SK-N-SH (cell line): ENCODE data around the gene NXNL1. TPM values are rescaled to one million over a fixed set of nuclear protein-coding genes. Genes with fewer than 3 reads are reported as not detected.

Experiments
- CTCF ChIA-PET: fragments of 300-600, 350-600 bp; formaldehyde crosslinking; extraction: SDS; loops from one replicate; lab custom pipeline; 2021; lab: Yijun Ruan, JAX
- POLR2A ChIA-PET: fragments of 350-600 bp; sonication (Branson Sonifier 250); formaldehyde crosslinking; extraction: SDS; loops from one replicate; lab custom pipeline; 2020; ENCODE audit warnings: antibody characterized with exemption, inconsistent platforms; lab: Yijun Ruan, JAX
- DNase-seq: peaks from one replicate; pipeline ENCODE4 v3.0.0; 2012
- H2AFZ ChIP-seq: fragments of 200-600 bp; sonication (generic); 2 replicates; pipeline ENCODE4 v1.8.1; 2016; ENCODE audit warnings: antibody characterized with exemption, mild to moderate bottlenecking, low read depth
- H3F3A ChIP-seq: fragments of 200-600 bp; sonication (generic); replicated peaks from 2 replicates; pipeline ENCODE3; 2016; ENCODE audit warnings: antibody characterized with exemption, mild to moderate bottlenecking; ENCODE audit not compliant: insufficient read depth
- H3K27ac ChIP-seq, 2 experiments: fragments of 200-500 bp in 1 of 2; fragments of 200-600 bp in 1 of 2; sonication (Bioruptor generic) in 1 of 2; sonication (generic), shearing (Covaris generic) in 1 of 2; 2 replicates each; pipeline versions ENCODE4 v1.5.1 to v1.6.1; 2014 to 2016; ENCODE audit warnings: low read depth in 2 of 2, inconsistent platforms in 1 of 2, low read length in 1 of 2, mild to moderate bottlenecking in 1 of 2, mixed read lengths in 1 of 2
- H3K27me3 ChIP-seq: fragments of 200-600 bp; sonication (generic), shearing (Covaris generic); 2 replicates; pipeline ENCODE4 v1.6.1; 2016; ENCODE audit warnings: mixed run types; ENCODE audit not compliant: insufficient read depth
- H3K36me3 ChIP-seq, 2 experiments: fragments of 200-500 bp in 1 of 2; fragments of 200-600 bp in 1 of 2; sonication (Bioruptor generic) in 1 of 2; sonication (generic) in 1 of 2; replicated peaks in 1 of 2; 2 replicates each; pipeline versions ENCODE3 to v1.5.1; 2014 to 2016; ENCODE audit warnings: low read length in 1 of 2, mild to moderate bottlenecking in 1 of 2; ENCODE audit not compliant: insufficient read depth in 2 of 2, control insufficient read depth in 1 of 2
- H3K4me1 ChIP-seq, 2 experiments: fragments of 200-500 bp in 1 of 2; fragments of 200-600 bp in 1 of 2; sonication (Bioruptor generic) in 1 of 2; sonication (generic), shearing (Covaris generic) in 1 of 2; 2 replicates each; pipeline versions ENCODE4 v1.5.1 to v1.6.1; 2014 to 2016; ENCODE audit warnings: low read depth in 1 of 2, low read length in 1 of 2, mixed run types in 1 of 2; ENCODE audit not compliant: insufficient read depth in 2 of 2, control insufficient read depth in 1 of 2
- H3K4me2 ChIP-seq: fragments of 200-600 bp; sonication (generic), shearing (Covaris generic); 2 replicates; pipeline ENCODE4 v1.6.1; 2017; ENCODE audit warnings: mixed run types
- H3K4me3 ChIP-seq, 2 experiments: fragments of 200-500 bp in 1 of 2; fragments of 200-600 bp in 1 of 2; sonication (Bioruptor generic) in 1 of 2; sonication (generic), shearing (Covaris generic) in 1 of 2; 2 replicates each; pipeline versions ENCODE4 v1.5.1 to v1.8.1; 2014 to 2016; ENCODE audit warnings: low read depth in 2 of 2, inconsistent platforms in 1 of 2, low read length in 1 of 2, mild to moderate bottlenecking in 1 of 2, mixed read lengths in 1 of 2, moderate library complexity in 1 of 2
- H3K79me2 ChIP-seq: fragments of 200-600 bp; sonication (generic); 2 replicates; pipeline ENCODE4 v1.8.1; 2017; ENCODE audit warnings: mild to moderate bottlenecking; ENCODE audit not compliant: insufficient read depth
- H3K9ac ChIP-seq: fragments of 200-600 bp; sonication (generic); 2 replicates; pipeline ENCODE4 v1.6.1; 2017; ENCODE audit warnings: mixed run types
- H3K9me2 ChIP-seq: fragments of 200-600 bp; sonication (generic); 2 replicates; pipeline ENCODE4 v1.6.1; 2017; ENCODE audit warnings: mixed run types
- H3K9me3 ChIP-seq: fragments of 200-600 bp; sonication (generic); 2 replicates; pipeline ENCODE4 v1.6.1; 2017; ENCODE audit warnings: mixed run types, mild to moderate bottlenecking, moderate library complexity
- H4K20me1 ChIP-seq: fragments of 200-600 bp; sonication (generic); 2 replicates; pipeline ENCODE4 v1.6.1; 2017; ENCODE audit warnings: mild to moderate bottlenecking, mixed run types; ENCODE audit not compliant: insufficient read depth
- CHD2 ChIP-seq: fragments of 150-350 bp; IDR thresholded peaks from 2 replicates; pipeline ENCODE4 v1.6.1; 2018; ENCODE audit warnings: low read length; ENCODE audit not compliant: partially characterized antibody
- EP300 ChIP-seq, 2 experiments: IDR thresholded peaks; 2 replicates each; pipeline versions ENCODE4 v1.4.0 to v1.6.1; 2012; ENCODE audit warnings: borderline replicate concordance in 1 of 2, low read depth in 1 of 2, low read length in 1 of 2
- EZH2phosphoT487 ChIP-seq: fragments of 200-600 bp; sonication (generic); IDR thresholded peaks from 2 replicates; pipeline ENCODE4 v1.6.1; 2017; ENCODE audit warnings: low read depth, mixed run types, mild to moderate bottlenecking, antibody characterized with exemption, moderate library complexity, borderline replicate concordance
- FOSL2 ChIP-seq: IDR thresholded peaks from 2 replicates; pipeline ENCODE4 v1.4.0; 2012; ENCODE audit warnings: low read depth, mild to moderate bottlenecking, moderate library complexity, borderline replicate concordance
- GATA2 ChIP-seq: sonication (generic); formaldehyde crosslinking; IDR thresholded peaks from 2 replicates; pipeline ENCODE4 v1.5.0; 2020; ENCODE audit warnings: mild to moderate bottlenecking, missing genetic modification reagents
- JUND ChIP-seq: IDR thresholded peaks from 2 replicates; pipeline ENCODE4 v1.4.0; 2012
- MAX ChIP-seq: IDR thresholded peaks from 2 replicates; pipeline ENCODE4 v1.4.0; 2012; ENCODE audit warnings: low read depth
- MEF2A ChIP-seq: IDR thresholded peaks from 2 replicates; pipeline ENCODE4 v1.4.0; 2012; ENCODE audit warnings: low read depth, borderline replicate concordance
- RAD21 ChIP-seq: IDR thresholded peaks from 2 replicates; pipeline ENCODE4 v1.6.1; 2012; ENCODE audit warnings: mild to moderate bottlenecking, low read length
- RXRA ChIP-seq: IDR thresholded peaks from 2 replicates; pipeline ENCODE4 v1.4.0; 2012; ENCODE audit warnings: low read depth, mild to moderate bottlenecking, borderline replicate concordance
- TAF1 ChIP-seq: IDR thresholded peaks from 2 replicates; pipeline ENCODE4 v1.6.1; 2012; ENCODE audit warnings: low read depth, mild to moderate bottlenecking, low read length, moderate library complexity, borderline replicate concordance
- TCF12 ChIP-seq: IDR thresholded peaks from 2 replicates; pipeline ENCODE4 v1.4.0; 2012
- TEAD4 ChIP-seq: IDR thresholded peaks from 2 replicates; pipeline ENCODE4 v1.4.0; 2012; ENCODE audit warnings: mild to moderate bottlenecking, borderline replicate concordance; ENCODE audit not compliant: insufficient read depth
- WGBS: methylation state at CpG from one replicate; pipeline ENCODE4 v1.1.6; 2017; ENCODE audit warnings: low lambda C conversion rate; 5-methylcytosine and 5-hydroxymethylcytosine counted together
- polyA plus RNA-seq, 3 experiments: library from polyadenylated mRNA; depleted of rRNA; stranded (reverse); fragments of >200 nt; gene quantifications; 2 replicates each; pipeline ENCODE4 v1.2.3, GENCODE V29; 2012
- TF ChIP-seq, protein P1 (sequence below): IDR thresholded peaks from 2 replicates; pipeline ENCODE4; 2012
- TF ChIP-seq, protein P2 (sequence below): IDR thresholded peaks from 2 replicates; pipeline ENCODE4 v1.4.0; 2012; ENCODE audit warnings: low read depth, borderline replicate concordance
- TF ChIP-seq, protein P3 (sequence below): fragments of 200-600 bp; sonication (generic); IDR thresholded peaks from 2 replicates; pipeline ENCODE4 v1.6.1; 2017; ENCODE audit warnings: antibody characterized with exemption, mild to moderate bottlenecking, moderate library complexity
- TF ChIP-seq, protein P4 (sequence below): IDR thresholded peaks from 2 replicates; pipeline ENCODE4 v1.6.1; 2012; ENCODE audit warnings: mild to moderate bottlenecking, low read depth, low read length, moderate library complexity

NXNL1 gene
- polyA plus RNA-seq, 1 of the 3 experiments (the other 2 are of a cell fraction), result not detected

DNA sequence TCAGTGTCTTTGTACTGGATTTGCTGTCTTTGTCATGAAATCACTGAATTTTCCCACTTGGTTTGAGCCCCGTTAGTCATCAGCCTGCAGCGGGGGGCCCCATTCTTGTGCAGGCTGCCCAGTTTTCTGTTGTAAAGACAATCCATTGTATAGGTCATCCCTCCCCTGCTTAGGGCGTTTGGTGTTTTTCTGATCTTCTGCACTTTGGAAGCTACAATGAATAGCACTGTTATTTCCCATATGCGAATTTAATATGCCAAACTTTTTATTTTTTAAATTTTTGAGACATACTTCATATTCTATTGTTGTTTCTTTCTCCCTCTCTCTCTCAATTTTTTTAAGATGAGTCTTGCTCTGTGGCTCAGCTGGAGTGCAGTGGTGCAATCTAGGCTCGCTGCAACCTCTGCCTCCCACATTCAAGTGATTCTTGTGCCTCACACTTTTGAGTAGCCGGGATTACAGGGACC, 18.6 kb upstream of the NXNL1 start:
- Histone ChIP-seq H3K27ac (peak overlapping the region in 1 of 2 experiments; percentile 47; a peak in 2 of 4 replicates), H3K9ac (peak overlapping the region; percentile 9; the same call in 1 of the 2 replicates), H3K9me2 (no peaks in the 10 kb centered on the region), H3K4me2 (peak overlapping the region; percentile 15; the same call in 1 of the 2 replicates), H3K36me3 (no peaks in the 10 kb centered on the region), H2AFZ (no peak overlapping the region), H3K4me3 (no peak overlapping the region), H3K79me2 (peaks cover 18% of the 10 kb centered on the region), H3K27me3 (no peaks in the 10 kb centered on the region), H4K20me1 (peaks cover 4% of the 10 kb centered on the region), H3K4me1 (peaks cover 0 to 12% of the 10 kb centered on the region in 2 experiments; a peak in 2 of 4 replicates), H3F3A (peaks cover 7% of the 10 kb centered on the region), H3K9me3 (no peaks in the 10 kb centered on the region)
- no peak for DNase-seq
- ChIA-PET POLR2A (no interaction called here), CTCF (interaction anchor here (1.0 kb wide), 1 partner anchor 8 kb away, joined by 3 read pairs; no protein-coding TSS in a partner anchor)
- TF ChIP-seq TAF1, result no peak
- TF ChIP-seq RAD21, result no peak
- no peak for TF ChIP-seq CHD2
- 0 out of 2 replicates have a peak, but pooled peaks have one; percentile 23 for TF ChIP-seq FOSL2
- peak; percentile 21; the same call in 1 of the 2 replicates for TF ChIP-seq TCF12
- TF ChIP-seq, protein P1, sequence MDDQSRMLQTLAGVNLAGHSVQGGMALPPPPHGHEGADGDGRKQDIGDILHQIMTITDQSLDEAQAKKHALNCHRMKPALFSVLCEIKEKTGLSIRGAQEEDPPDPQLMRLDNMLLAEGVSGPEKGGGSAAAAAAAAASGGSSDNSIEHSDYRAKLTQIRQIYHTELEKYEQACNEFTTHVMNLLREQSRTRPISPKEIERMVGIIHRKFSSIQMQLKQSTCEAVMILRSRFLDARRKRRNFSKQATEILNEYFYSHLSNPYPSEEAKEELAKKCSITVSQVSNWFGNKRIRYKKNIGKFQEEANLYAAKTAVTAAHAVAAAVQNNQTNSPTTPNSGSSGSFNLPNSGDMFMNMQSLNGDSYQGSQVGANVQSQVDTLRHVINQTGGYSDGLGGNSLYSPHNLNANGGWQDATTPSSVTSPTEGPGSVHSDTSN, result peak; percentile 13; the same call in 1 of the 2 replicates
- TF ChIP-seq, protein P2, sequence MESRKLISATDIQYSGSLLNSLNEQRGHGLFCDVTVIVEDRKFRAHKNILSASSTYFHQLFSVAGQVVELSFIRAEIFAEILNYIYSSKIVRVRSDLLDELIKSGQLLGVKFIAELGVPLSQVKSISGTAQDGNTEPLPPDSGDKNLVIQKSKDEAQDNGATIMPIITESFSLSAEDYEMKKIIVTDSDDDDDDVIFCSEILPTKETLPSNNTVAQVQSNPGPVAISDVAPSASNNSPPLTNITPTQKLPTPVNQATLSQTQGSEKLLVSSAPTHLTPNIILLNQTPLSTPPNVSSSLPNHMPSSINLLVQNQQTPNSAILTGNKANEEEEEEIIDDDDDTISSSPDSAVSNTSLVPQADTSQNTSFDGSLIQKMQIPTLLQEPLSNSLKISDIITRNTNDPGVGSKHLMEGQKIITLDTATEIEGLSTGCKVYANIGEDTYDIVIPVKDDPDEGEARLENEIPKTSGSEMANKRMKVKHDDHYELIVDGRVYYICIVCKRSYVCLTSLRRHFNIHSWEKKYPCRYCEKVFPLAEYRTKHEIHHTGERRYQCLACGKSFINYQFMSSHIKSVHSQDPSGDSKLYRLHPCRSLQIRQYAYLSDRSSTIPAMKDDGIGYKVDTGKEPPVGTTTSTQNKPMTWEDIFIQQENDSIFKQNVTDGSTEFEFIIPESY, result no peak
- TF ChIP-seq, protein P3, sequence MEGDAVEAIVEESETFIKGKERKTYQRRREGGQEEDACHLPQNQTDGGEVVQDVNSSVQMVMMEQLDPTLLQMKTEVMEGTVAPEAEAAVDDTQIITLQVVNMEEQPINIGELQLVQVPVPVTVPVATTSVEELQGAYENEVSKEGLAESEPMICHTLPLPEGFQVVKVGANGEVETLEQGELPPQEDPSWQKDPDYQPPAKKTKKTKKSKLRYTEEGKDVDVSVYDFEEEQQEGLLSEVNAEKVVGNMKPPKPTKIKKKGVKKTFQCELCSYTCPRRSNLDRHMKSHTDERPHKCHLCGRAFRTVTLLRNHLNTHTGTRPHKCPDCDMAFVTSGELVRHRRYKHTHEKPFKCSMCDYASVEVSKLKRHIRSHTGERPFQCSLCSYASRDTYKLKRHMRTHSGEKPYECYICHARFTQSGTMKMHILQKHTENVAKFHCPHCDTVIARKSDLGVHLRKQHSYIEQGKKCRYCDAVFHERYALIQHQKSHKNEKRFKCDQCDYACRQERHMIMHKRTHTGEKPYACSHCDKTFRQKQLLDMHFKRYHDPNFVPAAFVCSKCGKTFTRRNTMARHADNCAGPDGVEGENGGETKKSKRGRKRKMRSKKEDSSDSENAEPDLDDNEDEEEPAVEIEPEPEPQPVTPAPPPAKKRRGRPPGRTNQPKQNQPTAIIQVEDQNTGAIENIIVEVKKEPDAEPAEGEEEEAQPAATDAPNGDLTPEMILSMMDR, result no peak
- no peak for TF ChIP-seq GATA2 (CRISPR knock-in tag)
- WGBS, result 70% methylated on average over 6 of the region's 6 CpGs

DNA sequence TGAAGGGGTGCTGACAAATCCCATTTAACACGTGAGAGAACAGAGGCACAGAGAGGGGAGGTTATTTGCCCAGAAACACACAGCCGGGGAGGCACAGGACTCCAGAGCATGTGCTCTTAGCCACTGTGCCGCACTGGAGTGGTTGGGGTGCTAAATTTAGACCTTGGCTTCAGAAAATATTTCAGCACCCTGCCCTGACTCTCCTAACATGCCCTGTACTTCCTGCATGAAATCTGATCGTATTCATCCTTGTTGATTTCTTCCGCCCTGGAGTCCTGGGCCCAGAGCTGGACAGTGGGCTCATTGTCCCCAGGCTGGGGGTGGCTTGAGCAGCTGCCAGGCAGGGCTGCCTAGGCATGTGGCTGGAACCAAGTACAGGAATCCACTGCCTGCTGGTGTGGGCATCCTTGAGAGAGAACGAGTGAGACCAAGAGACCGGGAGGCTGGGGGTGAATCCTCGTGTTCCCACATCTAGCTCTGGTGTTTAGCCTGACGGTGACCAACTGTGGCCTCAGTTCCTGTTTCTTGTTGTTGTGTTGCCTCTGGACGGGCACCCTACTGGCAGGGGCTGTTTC, 14.9 kb upstream of the NXNL1 start:
- no peak for DNase-seq
- H3F3A ChIP-seq, result peaks cover 7% of the 10 kb centered on the region
- POLR2A ChIA-PET, result no interaction called here
- H3K27ac ChIP-seq, result peak overlapping the region in 1 of 2 experiments; percentile 44; a peak in 2 of 4 replicates
- WGBS, result 33% methylated on average over 6 of the region's 10 CpGs
- CTCF ChIA-PET, result interaction anchor here (1.0 kb wide), 1 partner anchor 14 kb away, joined by 3 read pairs; the partner anchor contains the start of gene NXNL1
- no peaks in the 10 kb centered on the region for H3K27me3 ChIP-seq
- no peak overlapping the region for H2AFZ ChIP-seq
- peaks cover 9 to 17% of the 10 kb centered on the region in 2 experiments; a peak in 2 of 4 replicates for H3K4me1 ChIP-seq
- H3K4me2 ChIP-seq, result peak overlapping the region; percentile 53
- H3K4me3 ChIP-seq, result no peak overlapping the region
- H3K36me3 ChIP-seq, result no peaks in the 10 kb centered on the region
- H4K20me1 ChIP-seq, result no peaks in the 10 kb centered on the region; the same call in 1 of the 2 replicates
- no peaks in the 10 kb centered on the region for H3K9me2 ChIP-seq
- peaks cover 46% of the 10 kb centered on the region for H3K79me2 ChIP-seq
- no peaks in the 10 kb centered on the region for H3K9me3 ChIP-seq
- H3K9ac ChIP-seq, result 0 out of 2 replicates have a peak overlapping the region, but pooled peaks have one; percentile 2
- TF ChIP-seq, protein P4, sequence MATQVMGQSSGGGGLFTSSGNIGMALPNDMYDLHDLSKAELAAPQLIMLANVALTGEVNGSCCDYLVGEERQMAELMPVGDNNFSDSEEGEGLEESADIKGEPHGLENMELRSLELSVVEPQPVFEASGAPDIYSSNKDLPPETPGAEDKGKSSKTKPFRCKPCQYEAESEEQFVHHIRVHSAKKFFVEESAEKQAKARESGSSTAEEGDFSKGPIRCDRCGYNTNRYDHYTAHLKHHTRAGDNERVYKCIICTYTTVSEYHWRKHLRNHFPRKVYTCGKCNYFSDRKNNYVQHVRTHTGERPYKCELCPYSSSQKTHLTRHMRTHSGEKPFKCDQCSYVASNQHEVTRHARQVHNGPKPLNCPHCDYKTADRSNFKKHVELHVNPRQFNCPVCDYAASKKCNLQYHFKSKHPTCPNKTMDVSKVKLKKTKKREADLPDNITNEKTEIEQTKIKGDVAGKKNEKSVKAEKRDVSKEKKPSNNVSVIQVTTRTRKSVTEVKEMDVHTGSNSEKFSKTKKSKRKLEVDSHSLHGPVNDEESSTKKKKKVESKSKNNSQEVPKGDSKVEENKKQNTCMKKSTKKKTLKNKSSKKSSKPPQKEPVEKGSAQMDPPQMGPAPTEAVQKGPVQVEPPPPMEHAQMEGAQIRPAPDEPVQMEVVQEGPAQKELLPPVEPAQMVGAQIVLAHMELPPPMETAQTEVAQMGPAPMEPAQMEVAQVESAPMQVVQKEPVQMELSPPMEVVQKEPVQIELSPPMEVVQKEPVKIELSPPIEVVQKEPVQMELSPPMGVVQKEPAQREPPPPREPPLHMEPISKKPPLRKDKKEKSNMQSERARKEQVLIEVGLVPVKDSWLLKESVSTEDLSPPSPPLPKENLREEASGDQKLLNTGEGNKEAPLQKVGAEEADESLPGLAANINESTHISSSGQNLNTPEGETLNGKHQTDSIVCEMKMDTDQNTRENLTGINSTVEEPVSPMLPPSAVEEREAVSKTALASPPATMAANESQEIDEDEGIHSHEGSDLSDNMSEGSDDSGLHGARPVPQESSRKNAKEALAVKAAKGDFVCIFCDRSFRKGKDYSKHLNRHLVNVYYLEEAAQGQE, result no peak
- TF ChIP-seq EP300 (IDR thresholded peaks at IDR 0.05; ENCODE audit: borderline replicate concordance in 1 of 2, low read depth in 1 of 2, low read length in 1 of 2) (peak in 1 of 2 experiments; percentile 21; a peak in 1 of 4 replicates), MAX (peak; percentile 75), JUND (no peak), TEAD4 (no peak), RXRA (0 out of 2 replicates have a peak, but pooled peaks have one; percentile 32), EZH2phosphoT487 (no peak), TCF12 (peak; percentile 70), MEF2A (peak; percentile 87; the same call in 1 of the 2 replicates)
